ENCODE measurements around the gene KCNJ15. TPM values are rescaled to one million over a fixed set of nuclear protein-coding genes. Genes with fewer than 3 reads are reported as not detected.

KCNJ15 gene
- polyA plus RNA-seq, 2 of the 4 experiments (the other 2 are of a cell fraction), result 0.19 to 0.30 TPM

DNA sequence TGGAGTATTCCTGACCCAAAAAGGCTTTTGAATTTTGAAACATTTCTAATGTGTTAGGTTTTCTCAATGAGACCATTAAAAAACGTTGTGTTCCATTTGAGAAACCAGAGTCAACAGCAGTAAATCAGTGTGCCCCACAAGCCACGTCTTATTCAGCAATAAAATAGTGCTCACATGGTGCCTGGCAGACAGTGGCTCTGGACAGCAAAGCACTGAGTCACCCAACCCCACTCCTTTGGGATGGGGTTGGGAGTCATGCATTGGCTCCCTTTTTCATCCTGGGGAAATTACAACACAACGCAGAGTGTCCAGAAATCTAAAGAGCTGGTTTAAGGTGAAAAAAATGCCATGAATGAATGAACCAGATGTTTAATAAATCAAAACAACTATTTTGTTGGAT is 46.5 kb downstream of the KCNJ15 start (continued):
- TF ChIP-seq FOSL2 (IDR thresholded peaks at IDR 0.05) (peak; percentile 50; the same call in 1 of the 2 replicates), FOSL2 (CRISPR knock-in tag; IDR thresholded peaks at IDR 0.05) (peak; percentile 72), KDM5A (IDR thresholded peaks at IDR 0.05) (no peak), TP53 (CRISPR knock-in tag; IDR thresholded peaks at IDR 0.05) (no peak), EHF (CRISPR knock-in tag; IDR thresholded peaks at IDR 0.05) (no peak), CBX2 (IDR thresholded peaks at IDR 0.05; ENCODE audit: borderline replicate concordance, low read depth) (no peak), JUN (IDR thresholded peaks at IDR 0.05) (0 out of 5 replicates have a peak, but pooled peaks of 1 of the 2 experiments have one; percentile 22), ESRRA (IDR thresholded peaks at IDR 0.05; ENCODE audit: borderline replicate concordance, low read length) (no peak), EP300 (IDR thresholded peaks at IDR 0.05) (peak; percentile 37 to 67; a peak in 2 of 5 replicates), JUNB (IDR thresholded peaks at IDR 0.05) (peak; percentile 68; the same call in 1 of the 2 replicates), CHD2 (IDR thresholded peaks at IDR 0.05; ENCODE audit: low read length, partially characterized antibody) (no peak), NFE2L2 (conservative IDR thresholded peaks at IDR 0.05; ENCODE audit: low read length) (no peak), ZSCAN20 (CRISPR knock-in tag; IDR thresholded peaks at IDR 0.05) (no peak), HDAC2 (IDR thresholded peaks at IDR 0.05) (no peak), FOXS1 (CRISPR knock-in tag; IDR thresholded peaks at IDR 0.05) (no peak), BHLHE40 (IDR thresholded peaks at IDR 0.05; ENCODE audit: low read depth, low read length) (no peak), NPAS2 (CRISPR knock-in tag; IDR thresholded peaks at IDR 0.05; ENCODE audit: borderline replicate concordance) (no peak), PHF8 (IDR thresholded peaks at IDR 0.05; ENCODE audit: borderline replicate concordance, low read depth) (no peak), ZC3H11A (IDR thresholded peaks at IDR 0.05) (no peak), CBX8 (IDR thresholded peaks at IDR 0.05) (no peak), SREBF2 (IDR thresholded peaks at IDR 0.05) (no peak), MYC (IDR thresholded peaks at IDR 0.05; ENCODE audit: borderline replicate concordance, low read length) (no peak), CEBPB (IDR thresholded peaks at IDR 0.05) (peak in 1 of 2 experiments; percentile 42; a peak in 1 of 4 replicates), CHD4 (IDR thresholded peaks at IDR 0.05; ENCODE audit: borderline replicate concordance) (no peak), POLR2A (IDR thresholded peaks at IDR 0.05; ENCODE audit: low read length) (no peak), HEYL (CRISPR knock-in tag; IDR thresholded peaks at IDR 0.05) (no peak), HOXA7 (CRISPR knock-in tag; IDR thresholded peaks at IDR 0.05) (no peak), GATA3 (IDR thresholded peaks at IDR 0.05; ENCODE audit: borderline replicate concordance) (peak; percentile 50), KDM1A (IDR thresholded peaks at IDR 0.05; ENCODE audit: low read depth) (no peak), RAD21 (conservative IDR thresholded peaks at IDR 0.05 in 1 of 2, IDR thresholded peaks at IDR 0.05 in 1 of 2) (no peak), TFCP2L1 (CRISPR knock-in tag; IDR thresholded peaks at IDR 0.05) (no peak), NR3C1 (IDR thresholded peaks at IDR 0.05) (no peak), MAZ (IDR thresholded peaks at IDR 0.05; ENCODE audit: borderline replicate concordance, low read depth, low read length) (no peak), POLR2AphosphoS2 (conservative IDR thresholded peaks at IDR 0.05; ENCODE audit: low read length) (no peak)
- TF ChIP-seq, protein P1, sequence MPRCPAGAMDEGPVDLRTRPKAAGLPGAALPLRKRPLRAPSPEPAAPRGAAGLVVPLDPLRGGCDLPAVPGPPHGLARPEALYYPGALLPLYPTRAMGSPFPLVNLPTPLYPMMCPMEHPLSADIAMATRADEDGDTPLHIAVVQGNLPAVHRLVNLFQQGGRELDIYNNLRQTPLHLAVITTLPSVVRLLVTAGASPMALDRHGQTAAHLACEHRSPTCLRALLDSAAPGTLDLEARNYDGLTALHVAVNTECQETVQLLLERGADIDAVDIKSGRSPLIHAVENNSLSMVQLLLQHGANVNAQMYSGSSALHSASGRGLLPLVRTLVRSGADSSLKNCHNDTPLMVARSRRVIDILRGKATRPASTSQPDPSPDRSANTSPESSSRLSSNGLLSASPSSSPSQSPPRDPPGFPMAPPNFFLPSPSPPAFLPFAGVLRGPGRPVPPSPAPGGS (IDR thresholded peaks at IDR 0.05), result no peak
- TF ChIP-seq, protein P2, sequence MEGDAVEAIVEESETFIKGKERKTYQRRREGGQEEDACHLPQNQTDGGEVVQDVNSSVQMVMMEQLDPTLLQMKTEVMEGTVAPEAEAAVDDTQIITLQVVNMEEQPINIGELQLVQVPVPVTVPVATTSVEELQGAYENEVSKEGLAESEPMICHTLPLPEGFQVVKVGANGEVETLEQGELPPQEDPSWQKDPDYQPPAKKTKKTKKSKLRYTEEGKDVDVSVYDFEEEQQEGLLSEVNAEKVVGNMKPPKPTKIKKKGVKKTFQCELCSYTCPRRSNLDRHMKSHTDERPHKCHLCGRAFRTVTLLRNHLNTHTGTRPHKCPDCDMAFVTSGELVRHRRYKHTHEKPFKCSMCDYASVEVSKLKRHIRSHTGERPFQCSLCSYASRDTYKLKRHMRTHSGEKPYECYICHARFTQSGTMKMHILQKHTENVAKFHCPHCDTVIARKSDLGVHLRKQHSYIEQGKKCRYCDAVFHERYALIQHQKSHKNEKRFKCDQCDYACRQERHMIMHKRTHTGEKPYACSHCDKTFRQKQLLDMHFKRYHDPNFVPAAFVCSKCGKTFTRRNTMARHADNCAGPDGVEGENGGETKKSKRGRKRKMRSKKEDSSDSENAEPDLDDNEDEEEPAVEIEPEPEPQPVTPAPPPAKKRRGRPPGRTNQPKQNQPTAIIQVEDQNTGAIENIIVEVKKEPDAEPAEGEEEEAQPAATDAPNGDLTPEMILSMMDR (IDR thresholded peaks at IDR 0.05), result no peak
- TF ChIP-seq, protein P3, sequence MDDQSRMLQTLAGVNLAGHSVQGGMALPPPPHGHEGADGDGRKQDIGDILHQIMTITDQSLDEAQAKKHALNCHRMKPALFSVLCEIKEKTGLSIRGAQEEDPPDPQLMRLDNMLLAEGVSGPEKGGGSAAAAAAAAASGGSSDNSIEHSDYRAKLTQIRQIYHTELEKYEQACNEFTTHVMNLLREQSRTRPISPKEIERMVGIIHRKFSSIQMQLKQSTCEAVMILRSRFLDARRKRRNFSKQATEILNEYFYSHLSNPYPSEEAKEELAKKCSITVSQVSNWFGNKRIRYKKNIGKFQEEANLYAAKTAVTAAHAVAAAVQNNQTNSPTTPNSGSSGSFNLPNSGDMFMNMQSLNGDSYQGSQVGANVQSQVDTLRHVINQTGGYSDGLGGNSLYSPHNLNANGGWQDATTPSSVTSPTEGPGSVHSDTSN (IDR thresholded peaks at IDR 0.05), result no peak
- TF ChIP-seq, protein P4, sequence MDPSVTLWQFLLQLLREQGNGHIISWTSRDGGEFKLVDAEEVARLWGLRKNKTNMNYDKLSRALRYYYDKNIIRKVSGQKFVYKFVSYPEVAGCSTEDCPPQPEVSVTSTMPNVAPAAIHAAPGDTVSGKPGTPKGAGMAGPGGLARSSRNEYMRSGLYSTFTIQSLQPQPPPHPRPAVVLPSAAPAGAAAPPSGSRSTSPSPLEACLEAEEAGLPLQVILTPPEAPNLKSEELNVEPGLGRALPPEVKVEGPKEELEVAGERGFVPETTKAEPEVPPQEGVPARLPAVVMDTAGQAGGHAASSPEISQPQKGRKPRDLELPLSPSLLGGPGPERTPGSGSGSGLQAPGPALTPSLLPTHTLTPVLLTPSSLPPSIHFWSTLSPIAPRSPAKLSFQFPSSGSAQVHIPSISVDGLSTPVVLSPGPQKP (IDR thresholded peaks at IDR 0.05; ENCODE audit: low read depth, low read length), result no peak
- TF ChIP-seq, protein P5, sequence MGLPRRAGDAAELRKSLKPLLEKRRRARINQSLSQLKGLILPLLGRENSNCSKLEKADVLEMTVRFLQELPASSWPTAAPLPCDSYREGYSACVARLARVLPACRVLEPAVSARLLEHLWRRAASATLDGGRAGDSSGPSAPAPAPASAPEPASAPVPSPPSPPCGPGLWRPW (IDR thresholded peaks at IDR 0.05), result no peak
- TF ChIP-seq, protein P6, sequence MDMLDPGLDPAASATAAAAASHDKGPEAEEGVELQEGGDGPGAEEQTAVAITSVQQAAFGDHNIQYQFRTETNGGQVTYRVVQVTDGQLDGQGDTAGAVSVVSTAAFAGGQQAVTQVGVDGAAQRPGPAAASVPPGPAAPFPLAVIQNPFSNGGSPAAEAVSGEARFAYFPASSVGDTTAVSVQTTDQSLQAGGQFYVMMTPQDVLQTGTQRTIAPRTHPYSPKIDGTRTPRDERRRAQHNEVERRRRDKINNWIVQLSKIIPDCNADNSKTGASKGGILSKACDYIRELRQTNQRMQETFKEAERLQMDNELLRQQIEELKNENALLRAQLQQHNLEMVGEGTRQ (IDR thresholded peaks at IDR 0.05), result peak; percentile 37; the same call in 1 of the 2 replicates
